Omental fat pad (tissue), 4 donors: ENCODE data around the gene COA1. TPM values are rescaled to one million over a fixed set of nuclear protein-coding genes. Genes with fewer than 3 reads are reported as not detected.

Experiments
- ATAC-seq: fragments of 150-250 bp; one replicate; pipeline ENCODE4 v1.9.1; 2016; ENCODE audit warnings: mild to moderate bottlenecking, moderate library complexity; ENCODE audit not compliant: low FRiP score
- DNase-seq: peaks from one replicate; pipeline ENCODE4 v3.0.0-alpha.2; 2019; ENCODE audit warnings: low spot score
- total RNA-seq, 4 donors: library from RNA; depleted of rRNA; stranded (reverse); fragments of >200 nt; gene quantifications; one replicate each; pipeline ENCODE4 v1.1.0, GENCODE V29; 2016
- TF ChIP-seq, protein P1 (sequence below), 3 donors: fragments of 450-650 bp; IDR thresholded peaks; one replicate each; pipeline ENCODE4 v1.5.1; 2016 to 2017; ENCODE audit warnings: antibody characterized with exemption in 3 of 3, mild to moderate bottlenecking in 3 of 3, moderate library complexity in 2 of 3

The COA1 gene
- total RNA-seq, 4 donors from 2014 or later, result 34.5 to 57.4 (median 44.3) TPM

DNA sequence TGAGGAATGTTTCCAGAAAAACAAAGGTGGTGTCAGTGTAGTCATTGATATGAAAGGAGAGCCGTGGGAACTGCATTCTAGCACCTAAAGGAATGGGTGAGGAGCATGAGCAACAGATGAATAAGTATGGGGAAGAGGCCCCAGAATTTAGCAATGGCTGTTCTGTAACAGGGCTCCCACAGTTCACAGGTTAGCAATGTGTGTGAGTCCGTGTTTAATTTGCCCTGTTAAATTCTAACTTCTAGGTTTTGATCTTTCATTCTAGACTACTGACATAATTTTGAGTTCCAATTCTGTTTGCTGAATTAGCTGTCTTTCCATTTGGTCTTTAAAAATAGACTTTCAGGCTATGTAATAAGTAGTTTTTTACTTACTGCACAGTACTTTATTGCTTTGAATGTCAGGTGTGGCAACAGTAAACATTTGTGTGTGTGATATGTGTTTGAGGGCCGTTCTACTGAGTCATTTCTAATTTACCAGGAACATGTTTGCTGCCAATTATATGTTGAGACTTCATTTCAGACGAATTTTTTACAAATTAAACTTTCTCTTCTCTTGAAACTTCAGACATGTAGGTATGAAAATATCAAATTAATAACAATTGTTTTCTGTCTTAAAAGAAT lies 137.7 kb downstream of the COA1 start:
- ATAC-seq (no peak), DNase-seq (no peak)
- TF ChIP-seq, protein P1, sequence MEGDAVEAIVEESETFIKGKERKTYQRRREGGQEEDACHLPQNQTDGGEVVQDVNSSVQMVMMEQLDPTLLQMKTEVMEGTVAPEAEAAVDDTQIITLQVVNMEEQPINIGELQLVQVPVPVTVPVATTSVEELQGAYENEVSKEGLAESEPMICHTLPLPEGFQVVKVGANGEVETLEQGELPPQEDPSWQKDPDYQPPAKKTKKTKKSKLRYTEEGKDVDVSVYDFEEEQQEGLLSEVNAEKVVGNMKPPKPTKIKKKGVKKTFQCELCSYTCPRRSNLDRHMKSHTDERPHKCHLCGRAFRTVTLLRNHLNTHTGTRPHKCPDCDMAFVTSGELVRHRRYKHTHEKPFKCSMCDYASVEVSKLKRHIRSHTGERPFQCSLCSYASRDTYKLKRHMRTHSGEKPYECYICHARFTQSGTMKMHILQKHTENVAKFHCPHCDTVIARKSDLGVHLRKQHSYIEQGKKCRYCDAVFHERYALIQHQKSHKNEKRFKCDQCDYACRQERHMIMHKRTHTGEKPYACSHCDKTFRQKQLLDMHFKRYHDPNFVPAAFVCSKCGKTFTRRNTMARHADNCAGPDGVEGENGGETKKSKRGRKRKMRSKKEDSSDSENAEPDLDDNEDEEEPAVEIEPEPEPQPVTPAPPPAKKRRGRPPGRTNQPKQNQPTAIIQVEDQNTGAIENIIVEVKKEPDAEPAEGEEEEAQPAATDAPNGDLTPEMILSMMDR (IDR thresholded peaks at IDR 0.05), result no peak

DNA sequence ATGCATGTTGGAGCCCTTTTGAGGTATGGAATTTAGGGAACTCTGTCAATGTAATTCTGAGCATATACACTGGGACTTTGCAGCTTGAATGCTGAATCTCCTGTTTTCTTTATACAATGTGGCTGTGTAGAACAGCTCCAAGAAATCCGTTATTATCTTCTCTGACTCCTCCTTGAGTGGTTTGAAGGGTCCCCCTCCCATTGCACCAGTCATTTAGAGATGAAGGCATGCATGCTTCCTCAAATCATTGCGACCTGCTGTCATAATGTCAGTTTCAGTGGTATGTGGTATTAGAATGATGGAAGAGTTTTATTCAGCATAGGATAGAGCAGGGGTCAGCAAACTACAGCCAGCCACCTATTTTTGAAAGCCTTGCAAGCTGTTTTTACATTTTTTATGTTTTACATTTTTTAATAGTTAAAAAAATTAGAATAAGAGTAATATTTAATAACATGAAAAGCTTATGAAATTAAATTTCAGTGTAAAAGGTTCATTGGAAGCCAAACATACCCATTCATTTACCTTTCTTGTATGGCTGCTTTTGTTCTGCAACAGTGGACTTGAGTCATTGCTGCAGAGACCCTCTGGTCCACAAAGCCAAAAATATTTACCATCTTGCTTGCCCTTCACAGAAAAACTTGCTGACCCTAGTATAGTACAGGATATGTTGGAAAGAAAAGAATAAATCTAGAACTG lies 138.3 kb downstream of the COA1 start:
- TF ChIP-seq, protein P1 (IDR thresholded peaks at IDR 0.05), result no peak
- DNase-seq (no peak), ATAC-seq (no peak)

DNA sequence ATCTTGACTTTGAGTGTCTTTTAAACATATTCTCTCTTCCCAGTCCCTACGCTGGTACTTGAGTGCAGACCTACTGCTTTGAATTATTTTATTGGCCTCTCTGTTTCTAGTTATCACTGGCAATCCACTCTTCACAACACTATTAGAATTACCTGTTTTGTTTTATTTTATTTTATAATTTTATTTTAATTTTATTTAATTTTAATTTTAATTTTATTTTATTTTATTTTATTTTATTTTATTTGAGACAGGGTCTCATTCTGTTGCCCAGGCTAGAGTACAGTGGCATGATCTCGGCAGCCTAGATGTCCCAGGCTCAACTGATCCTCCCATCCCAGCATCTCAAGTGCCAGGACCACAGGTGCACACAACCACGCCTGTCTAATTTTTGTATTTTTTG lies 139.6 kb downstream of the COA1 start:
- DNase-seq, result no peak
- ATAC-seq, result no peak
- TF ChIP-seq, protein P1 (IDR thresholded peaks at IDR 0.05), result no peak

Other genes with a start within 250 kb of the COA1 start
- gene STK17A, start 146.4 kb downstream of the COA1 start, total RNA-seq, result 10 to 100 TPM; 12.9 to 60.2 (median 15.7) TPM
- 10 to 100 TPM; 36.3 to 75.3 (median 58.8) TPM for gene BLVRA, start 29.2 kb upstream of the COA1 start, total RNA-seq
- gene MRPS24, start 140.0 kb upstream of the COA1 start, total RNA-seq, result 100 to 1,000 TPM in 1 of 4 donors, 10 to 100 TPM in 3; 69.8 to 109 (median 82.6) TPM
- gene URGCP, start 177.1 kb upstream of the COA1 start, total RNA-seq, result 10 to 100 TPM; 25.2 to 45.3 (median 25.6) TPM
- 10 to 100 TPM; 21.4 to 27.1 (median 24.2) TPM for gene UBE2D4, start 196.9 kb upstream of the COA1 start, total RNA-seq